Measurements from ENCODE around the gene PCDHGA12. TPM values are rescaled to one million over a fixed set of nuclear protein-coding genes. Genes with fewer than 3 reads are reported as not detected.
A peak's percentile ranks its signal among the peaks of the same experiment; 100 is the strongest.
"Not testable (repeated sequence)": the region's sequence is repeated elsewhere in the genome, so short reads cannot be mapped to it uniquely, and the experiment has no call there.

Gene PCDHGA12
- total RNA-seq, 4 donors from 2014 or later, result 2.9 to 22.0 (median 14.5) TPM

DNA sequence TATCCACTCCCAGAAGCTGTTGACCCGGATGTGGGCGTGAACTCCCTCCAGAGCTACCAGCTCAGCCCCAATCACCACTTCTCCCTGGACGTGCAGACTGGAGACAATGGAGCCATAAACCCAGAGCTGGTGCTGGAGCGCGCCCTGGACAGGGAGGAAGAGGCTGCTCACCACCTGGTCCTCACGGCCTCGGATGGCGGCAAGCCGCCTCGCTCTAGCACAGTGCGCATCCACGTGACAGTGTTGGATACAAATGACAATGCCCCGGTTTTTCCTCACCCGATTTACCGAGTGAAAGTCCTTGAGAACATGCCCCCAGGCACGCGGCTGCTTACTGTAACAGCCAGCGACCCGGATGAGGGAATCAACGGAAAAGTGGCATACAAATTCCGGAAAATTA lies 37.0 kb upstream of the PCDHGA12 start:
- intact Hi-C loops (cut with DNase I; ENCODE audit: low total_unique reads), result no loop called here
- Histone ChIP-seq H3K27me3 (no peaks in the 10 kb centered on the region), H3K27ac (no peak overlapping the region), H3K4me3 (no peak overlapping the region), H3K4me1 (no peaks in the 10 kb centered on the region), H3K9me3 (peaks cover 0 to 84% of the 10 kb centered on the region in 2 donors), H3K36me3 (no peaks in the 10 kb centered on the region)
- TF ChIP-seq, protein P1, sequence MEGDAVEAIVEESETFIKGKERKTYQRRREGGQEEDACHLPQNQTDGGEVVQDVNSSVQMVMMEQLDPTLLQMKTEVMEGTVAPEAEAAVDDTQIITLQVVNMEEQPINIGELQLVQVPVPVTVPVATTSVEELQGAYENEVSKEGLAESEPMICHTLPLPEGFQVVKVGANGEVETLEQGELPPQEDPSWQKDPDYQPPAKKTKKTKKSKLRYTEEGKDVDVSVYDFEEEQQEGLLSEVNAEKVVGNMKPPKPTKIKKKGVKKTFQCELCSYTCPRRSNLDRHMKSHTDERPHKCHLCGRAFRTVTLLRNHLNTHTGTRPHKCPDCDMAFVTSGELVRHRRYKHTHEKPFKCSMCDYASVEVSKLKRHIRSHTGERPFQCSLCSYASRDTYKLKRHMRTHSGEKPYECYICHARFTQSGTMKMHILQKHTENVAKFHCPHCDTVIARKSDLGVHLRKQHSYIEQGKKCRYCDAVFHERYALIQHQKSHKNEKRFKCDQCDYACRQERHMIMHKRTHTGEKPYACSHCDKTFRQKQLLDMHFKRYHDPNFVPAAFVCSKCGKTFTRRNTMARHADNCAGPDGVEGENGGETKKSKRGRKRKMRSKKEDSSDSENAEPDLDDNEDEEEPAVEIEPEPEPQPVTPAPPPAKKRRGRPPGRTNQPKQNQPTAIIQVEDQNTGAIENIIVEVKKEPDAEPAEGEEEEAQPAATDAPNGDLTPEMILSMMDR (IDR thresholded peaks at IDR 0.05), result no peak
- no peak for TF ChIP-seq POLR2A (IDR thresholded peaks at IDR 0.05)
- DNase-seq, result no peak

DNA sequence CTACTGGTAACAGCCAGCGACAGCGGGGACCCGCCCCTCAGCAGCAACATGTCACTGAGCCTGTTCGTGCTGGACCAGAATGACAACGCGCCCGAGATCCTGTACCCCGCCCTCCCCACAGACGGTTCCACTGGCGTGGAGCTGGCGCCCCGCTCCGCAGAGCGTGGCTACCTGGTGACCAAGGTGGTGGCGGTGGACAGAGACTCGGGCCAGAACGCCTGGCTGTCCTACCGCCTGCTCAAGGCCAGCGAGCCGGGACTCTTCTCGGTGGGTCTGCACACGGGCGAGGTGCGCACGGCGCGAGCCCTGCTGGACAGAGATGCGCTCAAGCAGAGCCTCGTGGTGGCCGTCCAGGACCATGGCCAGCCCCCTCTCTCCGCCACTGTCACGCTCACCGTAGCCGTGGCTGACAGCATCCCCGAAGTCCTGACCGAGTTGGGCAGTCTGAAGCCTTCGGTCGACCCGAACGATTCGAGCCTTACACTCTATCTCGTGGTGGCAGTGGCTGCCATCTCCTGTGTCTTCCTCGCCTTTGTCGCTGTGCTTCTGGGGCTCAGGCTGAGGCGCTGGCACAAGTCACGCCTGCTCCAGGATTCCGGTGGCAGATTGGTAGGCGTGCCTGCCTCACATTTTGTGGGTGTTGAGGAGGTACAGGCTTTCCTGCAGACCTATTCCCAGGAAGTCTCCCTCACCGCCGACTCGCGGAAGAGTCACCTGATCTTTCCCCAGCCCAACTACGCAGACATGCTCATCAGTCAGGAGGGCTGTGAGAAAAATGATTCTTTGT lies 35.7 kb upstream of the PCDHGA12 start:
- H3K27me3 ChIP-seq; DNase-seq; intact Hi-C loops (cut with DNase I; ENCODE audit: low total_unique reads); H3K4me3 ChIP-seq; H3K4me1 ChIP-seq; H3K27ac ChIP-seq; H3K36me3 ChIP-seq: not testable (repeated sequence)
- H3K9me3 ChIP-seq, result peaks cover 0 to 81% of the 10 kb centered on the region in 2 donors

DNA sequence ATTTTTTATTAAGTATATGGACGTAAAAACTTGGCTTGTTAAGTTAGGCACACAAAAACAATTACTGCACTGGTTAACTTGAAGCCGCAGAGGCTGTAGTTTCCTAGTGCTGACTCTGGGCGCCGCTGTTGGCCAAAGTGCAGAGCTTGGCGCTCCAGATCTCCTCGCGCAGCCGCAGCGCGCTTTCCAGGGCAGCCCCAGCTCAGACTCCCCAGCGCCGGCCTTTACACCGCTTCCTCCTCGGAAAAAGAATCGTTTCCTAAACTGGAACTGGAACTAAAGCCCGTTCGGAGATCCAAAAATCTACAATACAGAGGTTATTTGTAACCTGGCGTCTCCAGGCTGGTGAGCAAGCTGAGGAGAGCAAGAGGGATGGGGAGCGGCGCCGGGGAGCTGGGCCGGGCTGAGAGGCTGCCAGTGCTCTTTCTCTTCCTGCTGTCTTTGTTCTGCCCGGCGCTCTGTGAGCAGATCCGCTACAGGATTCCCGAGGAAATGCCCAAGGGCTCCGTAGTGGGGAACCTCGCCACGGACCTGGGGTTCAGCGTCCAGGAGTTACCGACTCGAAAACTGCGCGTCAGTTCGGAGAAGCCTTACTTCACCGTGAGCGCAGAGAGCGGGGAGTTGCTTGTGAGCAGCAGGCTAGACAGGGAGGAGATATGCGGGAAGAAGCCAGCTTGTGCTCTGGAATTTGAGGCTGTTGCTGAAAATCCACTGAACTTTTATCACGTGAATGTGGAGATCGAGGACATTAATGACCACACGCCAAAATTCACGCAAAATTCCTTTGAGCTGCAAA lies 32.4 kb upstream of the PCDHGA12 start, which contains the start of gene PCDHGB5:
TSS of gene PCDHGB5 (plus strand) at position 192 of the 796 bp plus-strand sequence. CDS start at position 373, 181 bp downstream.
- Histone ChIP-seq H3K9me3 (peaks cover 0 to 84% of the 10 kb centered on the region in 2 donors), H3K4me3 (peak within 1 kb of the TSS in 1 of 2 donors; percentile 13)
- intact Hi-C loops (cut with DNase I; ENCODE audit: low total_unique reads); DNase-seq; H3K36me3 ChIP-seq; H3K27ac ChIP-seq; H3K4me1 ChIP-seq; H3K27me3 ChIP-seq: not testable (repeated sequence)
- TF ChIP-seq, protein P1 (IDR thresholded peaks at IDR 0.05), result peak in 2 of 4 experiments; percentile 15 to 20

GRCh38 chr5:141398608-141399007 lies 31.7 kb upstream of the PCDHGA12 start:
- no peaks in the 10 kb centered on the region for H3K27me3 ChIP-seq
- no peak for DNase-seq
- peaks cover 0 to 84% of the 10 kb centered on the region in 2 donors for H3K9me3 ChIP-seq
- H3K36me3 ChIP-seq, result no peaks in the 10 kb centered on the region
- intact Hi-C loops (cut with DNase I; ENCODE audit: low total_unique reads), result no loop called here
- H3K4me1 ChIP-seq, result no peaks in the 10 kb centered on the region
- H3K27ac ChIP-seq, result no peak overlapping the region
- TF ChIP-seq POLR2A (IDR thresholded peaks at IDR 0.05), result no peak
- TF ChIP-seq, protein P1 (IDR thresholded peaks at IDR 0.05), result no peak
- H3K4me3 ChIP-seq, result no peak overlapping the region

- H3K9me3 ChIP-seq, result peaks cover 0 to 88% of the 10 kb centered on the region in 2 donors
- no peaks in the 10 kb centered on the region for H3K4me1 ChIP-seq
- H3K36me3 ChIP-seq, result no peaks in the 10 kb centered on the region
- no peak overlapping the region for H3K27ac ChIP-seq
- intact Hi-C loops (cut with DNase I; ENCODE audit: low total_unique reads), result no loop called here
- DNase-seq, result no peak
- no peak overlapping the region for H3K4me3 ChIP-seq
- no peak for TF ChIP-seq POLR2A (IDR thresholded peaks at IDR 0.05)
- TF ChIP-seq, protein P1 (IDR thresholded peaks at IDR 0.05), result no peak
- H3K27me3 ChIP-seq, result no peaks in the 10 kb centered on the region
These were observed 30.6 kb upstream of the PCDHGA12 start for GRCh38 chr5:141399555-141400258.
